Liver (tissue), 9 donors: ENCODE measurements around the gene PRDM7. TPM values are rescaled to one million over a fixed set of nuclear protein-coding genes. Genes with fewer than 3 reads are reported as not detected.

Experiments
- DNase-seq: peaks from one replicate; pipeline ENCODE4 v3.0.0-alpha.2; 2017; ENCODE audit warnings: low spot score
- H3K27ac ChIP-seq, 2 donors: one replicate each; pipeline ENCODE4 v1.7.0; 2013; ENCODE audit warnings: inconsistent platforms in 2 of 2, low read length in 2 of 2, control low read depth in 1 of 2, low read depth in 1 of 2, mild to moderate bottlenecking in 1 of 2
- H3K27me3 ChIP-seq, 4 donors: one replicate each; pipeline versions ENCODE4 v1.6.1 to v1.7.0; 2013; ENCODE audit warnings: low read length in 3 of 4, inconsistent platforms in 1 of 4, mild to moderate bottlenecking in 1 of 4, moderate library complexity in 1 of 4; ENCODE audit not compliant: control insufficient read depth in 4 of 4, insufficient read depth in 4 of 4
- H3K36me3 ChIP-seq, 4 donors: one replicate each; pipeline versions ENCODE4 v1.6.1 to v1.7.0; 2013; ENCODE audit warnings: low read length in 3 of 4, mild to moderate bottlenecking in 3 of 4, low read depth in 1 of 4, moderate library complexity in 1 of 4; ENCODE audit not compliant: control insufficient read depth in 4 of 4, insufficient read depth in 3 of 4
- H3K4me1 ChIP-seq, 4 donors: one replicate each; pipeline versions ENCODE4 v1.6.1 to v1.7.0; 2013; ENCODE audit warnings: low read length in 3 of 4, mild to moderate bottlenecking in 3 of 4, moderate library complexity in 1 of 4; ENCODE audit not compliant: control insufficient read depth in 4 of 4, insufficient read depth in 4 of 4
- H3K4me3 ChIP-seq, 3 donors: one replicate each; pipeline versions ENCODE4 v1.6.1 to v1.7.0; 2013; ENCODE audit warnings: low read length in 3 of 3, control low read depth in 1 of 3, low read depth in 1 of 3, mild to moderate bottlenecking in 1 of 3
- H3K9ac ChIP-seq, 2 donors: one replicate each; pipeline ENCODE4 v1.7.0; 2013; ENCODE audit warnings: low read length in 2 of 2, mild to moderate bottlenecking in 2 of 2, moderate library complexity in 2 of 2, control low read depth in 1 of 2, low read depth in 1 of 2
- H3K9me3 ChIP-seq, 4 donors: one replicate each; pipeline versions ENCODE4 v1.6.1 to v1.7.0; 2013; ENCODE audit warnings: low read length in 3 of 4; ENCODE audit not compliant: control insufficient read depth in 4 of 4
- EGR1 ChIP-seq, 2 donors: IDR thresholded peaks; 2 replicates each; pipeline ENCODE4 v1.6.1; 2016 to 2018; ENCODE audit warnings: antibody characterized with exemption in 2 of 2, low read depth in 2 of 2
- HNF4G ChIP-seq: IDR thresholded peaks from 2 replicates; pipeline ENCODE4 v1.6.1; 2016; ENCODE audit warnings: antibody characterized with exemption
- MAX ChIP-seq: IDR thresholded peaks from 2 replicates; pipeline ENCODE4 v1.6.1; 2016; ENCODE audit warnings: antibody characterized with exemption
- NR2F2 ChIP-seq: IDR thresholded peaks from 2 replicates; pipeline ENCODE4 v1.6.1; 2016; ENCODE audit warnings: antibody characterized with exemption
- RXRA ChIP-seq, 2 donors: IDR thresholded peaks; 2 replicates each; pipeline ENCODE4 v1.6.1; 2017 to 2018; ENCODE audit warnings: antibody characterized with exemption in 2 of 2, mild to moderate bottlenecking in 1 of 2
- TAF1 ChIP-seq: conservative IDR thresholded peaks from 2 replicates; pipeline ENCODE4 v1.6.1; 2016; ENCODE audit warnings: antibody characterized with exemption, mild to moderate bottlenecking
- WGBS: extraction: QIAGEN DNeasy Blood & Tissue Kit; methylation state at CpG from one replicate; pipeline ENCODE4 v1.1.7; 2013; 5-methylcytosine and 5-hydroxymethylcytosine counted together
- polyA plus RNA-seq, 2 donors: library from polyadenylated mRNA; stranded (reverse) in 1 of 2; unstranded in 1 of 2; fragments of 200-250 nt in 1 of 2; fragments of >200 nt in 1 of 2; fragmentation: Nextera tagmentation in 1 of 2; extraction: Ambion mirVana in 1 of 2; gene quantifications; one replicate each; pipeline versions ENCODE4 v1.2.1 to v1.2.3, GENCODE V29; 2013 to 2015
- total RNA-seq, 2 donors: library from RNA; depleted of rRNA; stranded (reverse); fragments of >200 nt; gene quantifications; one replicate each; pipeline ENCODE4 v1.2.3, GENCODE V29; 2014
- TF ChIP-seq, protein P1 (sequence below): IDR thresholded peaks from 2 replicates; pipeline ENCODE4 v1.6.1; 2016; ENCODE audit warnings: antibody characterized with exemption
- TF ChIP-seq, protein P2 (sequence below): fragments of 150-350 bp; IDR thresholded peaks from 2 replicates; pipeline ENCODE4 v1.5.1; 2017; ENCODE audit warnings: improper control_type of control experiment, low read depth, low read length; ENCODE audit not compliant: missing input control
- donor health status: healthy.
- donor health status: healthy.
- donor health status: healthy.
- donor health status: healthy.
- donor health status: healthy.

PRDM7 gene
- total and polyA plus RNA-seq, 4 donors = not detected

DNA sequence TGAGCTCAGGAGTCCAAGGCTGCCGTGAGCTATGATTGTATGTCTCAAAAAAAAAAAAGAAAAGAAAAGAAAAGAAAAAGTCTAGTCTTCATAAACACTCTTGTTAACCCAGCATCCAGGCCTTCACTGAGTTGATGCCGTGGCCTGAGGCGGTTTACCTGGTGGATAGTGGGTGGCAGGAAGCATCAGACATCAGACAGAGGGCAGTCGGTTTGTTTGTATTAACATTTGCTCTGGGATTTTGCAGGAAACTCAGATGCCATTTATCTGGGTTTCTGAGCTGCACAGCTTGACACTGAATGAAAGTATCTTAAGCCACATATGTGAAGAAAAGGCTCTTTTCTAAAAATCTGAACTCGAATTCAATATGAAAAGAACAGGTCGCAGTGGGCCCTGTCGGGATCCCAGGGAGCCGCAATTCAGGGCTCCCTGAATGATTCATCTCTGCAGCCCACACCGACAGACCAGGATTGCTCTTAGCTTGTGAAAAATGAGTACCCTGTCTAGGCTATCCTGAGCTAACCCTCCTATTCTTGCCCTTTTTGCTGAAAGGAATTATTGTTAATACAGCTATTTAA lies 56.8 kb downstream of the PRDM7 start:
- Histone ChIP-seq H3K4me1 (peaks cover 2 to 27% (median 17%) of the 10 kb centered on the region in 4 donors), H3K36me3 (no peaks in the 10 kb centered on the region), H3K9me3 (no peaks in the 10 kb centered on the region), H3K27ac (no peak overlapping the region), H3K27me3 (no peaks in the 10 kb centered on the region), H3K4me3 (peak overlapping the region in 1 of 3 donors; percentile 79), H3K9ac (no peak overlapping the region)
- DNase-seq = no peak
- WGBS = 87% methylated on average over 9 of the region's 9 CpGs
- TF ChIP-seq RXRA (IDR thresholded peaks at IDR 0.05) (no peak), HNF4G (no peak)
- TF ChIP-seq, protein P1, sequence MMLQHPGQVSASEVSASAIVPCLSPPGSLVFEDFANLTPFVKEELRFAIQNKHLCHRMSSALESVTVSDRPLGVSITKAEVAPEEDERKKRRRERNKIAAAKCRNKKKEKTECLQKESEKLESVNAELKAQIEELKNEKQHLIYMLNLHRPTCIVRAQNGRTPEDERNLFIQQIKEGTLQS = no peak

DNA sequence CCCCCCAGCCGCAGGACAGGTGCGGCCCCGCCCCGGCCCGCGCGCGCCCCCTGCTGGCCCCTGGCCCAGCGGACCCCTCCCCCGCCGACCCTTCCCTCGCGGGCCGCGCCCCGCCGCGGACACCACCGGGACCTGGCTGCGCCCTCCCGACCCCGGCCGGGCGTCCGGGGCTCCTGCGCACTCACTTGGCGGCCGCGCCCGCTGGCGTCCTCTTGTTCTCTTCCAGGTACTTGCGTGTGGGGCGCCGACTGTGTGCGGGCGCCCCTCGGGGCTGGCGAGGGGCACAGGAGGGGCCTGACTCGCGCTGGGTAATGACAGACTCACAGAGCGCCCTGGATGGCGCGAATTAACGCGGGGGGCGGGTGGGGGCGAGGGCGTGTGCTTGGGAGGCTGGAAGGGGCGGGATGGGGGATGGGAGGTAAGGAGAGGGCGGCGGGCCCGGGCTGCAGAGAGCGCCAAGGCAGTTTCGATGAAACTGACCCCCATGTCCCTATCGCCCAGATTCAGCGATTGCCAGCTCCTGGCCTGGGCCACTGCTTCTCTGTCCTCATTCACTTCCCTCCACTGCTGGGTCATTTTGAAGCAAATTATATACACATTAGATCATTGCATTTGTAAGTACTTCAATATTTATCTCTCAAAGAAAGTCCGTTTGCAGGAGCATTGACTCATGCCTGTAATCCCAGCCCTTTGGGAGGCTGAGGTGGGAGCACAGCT lies 57.4 kb downstream of the PRDM7 start:
- no peak for TF ChIP-seq TAF1
- TF ChIP-seq, protein P2, sequence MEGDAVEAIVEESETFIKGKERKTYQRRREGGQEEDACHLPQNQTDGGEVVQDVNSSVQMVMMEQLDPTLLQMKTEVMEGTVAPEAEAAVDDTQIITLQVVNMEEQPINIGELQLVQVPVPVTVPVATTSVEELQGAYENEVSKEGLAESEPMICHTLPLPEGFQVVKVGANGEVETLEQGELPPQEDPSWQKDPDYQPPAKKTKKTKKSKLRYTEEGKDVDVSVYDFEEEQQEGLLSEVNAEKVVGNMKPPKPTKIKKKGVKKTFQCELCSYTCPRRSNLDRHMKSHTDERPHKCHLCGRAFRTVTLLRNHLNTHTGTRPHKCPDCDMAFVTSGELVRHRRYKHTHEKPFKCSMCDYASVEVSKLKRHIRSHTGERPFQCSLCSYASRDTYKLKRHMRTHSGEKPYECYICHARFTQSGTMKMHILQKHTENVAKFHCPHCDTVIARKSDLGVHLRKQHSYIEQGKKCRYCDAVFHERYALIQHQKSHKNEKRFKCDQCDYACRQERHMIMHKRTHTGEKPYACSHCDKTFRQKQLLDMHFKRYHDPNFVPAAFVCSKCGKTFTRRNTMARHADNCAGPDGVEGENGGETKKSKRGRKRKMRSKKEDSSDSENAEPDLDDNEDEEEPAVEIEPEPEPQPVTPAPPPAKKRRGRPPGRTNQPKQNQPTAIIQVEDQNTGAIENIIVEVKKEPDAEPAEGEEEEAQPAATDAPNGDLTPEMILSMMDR = peak; percentile 27
- TF ChIP-seq NR2F2 = no peak
- 2% methylated on average over 55 of the region's 57 CpGs for WGBS

GRCh38 chr16:90018652-90019542 lies 58.2 kb downstream of the PRDM7 start, which contains the start of gene DBNDD1:
Gene DBNDD1 (minus strand): TSS chr16:90019456. CDS start chr16:90019341, 115 bp downstream.
- H3K9ac ChIP-seq = no peak within 1 kb of the TSS
- H3K27ac ChIP-seq = no peak within 1 kb of the TSS
- TF ChIP-seq, protein P1 = no peak
- TF ChIP-seq EGR1 (IDR thresholded peaks at IDR 0.05; ENCODE audit: low read depth in 2 of 2) (no peak), MAX (no peak)
- DNase-seq = no peak
- H3K4me3 ChIP-seq = peak within 1 kb of the TSS; percentile 5 to 79 (median 60)
- H3K4me1 ChIP-seq = peaks cover 2 to 27% (median 17%) of the 10 kb centered on the region in 4 donors
- 7% methylated on average over 102 of the region's 103 CpGs for WGBS
- H3K9me3 ChIP-seq = no peaks in the 10 kb centered on the region
- no peaks in the 10 kb centered on the region for H3K36me3 ChIP-seq
- H3K27me3 ChIP-seq = no peaks in the 10 kb centered on the region

More for the DNA sequence above, 57.4 kb downstream of the PRDM7 start:
- Histone ChIP-seq H3K27ac (no peak overlapping the region), H3K9me3 (no peaks in the 10 kb centered on the region), H3K4me3 (peak overlapping the region; percentile 5 to 79 (median 60)), H3K36me3 (no peaks in the 10 kb centered on the region), H3K9ac (no peak overlapping the region), H3K27me3 (no peaks in the 10 kb centered on the region), H3K4me1 (peaks cover 2 to 27% (median 17%) of the 10 kb centered on the region in 4 donors)
- DNase-seq = no peak
